NCI-H187 (cell line): Measurements from ENCODE around the gene KANK2.
"Not testable (repeated sequence)": the region's sequence is repeated elsewhere in the genome, so short reads cannot be mapped to it uniquely, and the experiment has no call there.

ENCODE experiments used
- DNase-seq, 2 experiments: peaks; one replicate each; lab custom pipeline; 2025; lab: John Stamatoyannopoulos, UW

Gene KANK2

DNA sequence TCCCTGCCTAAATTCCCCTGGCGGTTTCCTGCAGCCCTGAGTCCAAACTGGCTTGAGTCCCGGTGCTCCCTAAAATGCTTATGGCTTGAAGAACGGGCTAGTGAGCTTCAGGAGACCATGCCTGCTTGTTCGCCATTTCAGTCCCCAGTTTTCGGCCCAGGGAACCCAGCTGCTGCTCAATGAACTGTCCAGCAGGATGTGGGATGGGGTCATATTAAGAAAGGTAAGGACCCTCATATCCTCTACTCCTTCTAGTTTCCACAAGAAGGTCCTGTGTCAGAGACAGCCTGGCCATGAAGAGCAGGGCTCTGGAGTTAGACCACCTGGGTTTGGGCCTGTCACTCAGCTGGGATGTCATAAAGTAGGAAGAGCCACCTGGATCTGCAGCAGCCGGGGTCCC is 24.8 kb downstream of the KANK2 start:
- DNase-seq: no peak

- no peak for DNase-seq
Observed at GRCh38 chr19:11171144-11171543, 26.2 kb downstream of the KANK2 start.

DNA sequence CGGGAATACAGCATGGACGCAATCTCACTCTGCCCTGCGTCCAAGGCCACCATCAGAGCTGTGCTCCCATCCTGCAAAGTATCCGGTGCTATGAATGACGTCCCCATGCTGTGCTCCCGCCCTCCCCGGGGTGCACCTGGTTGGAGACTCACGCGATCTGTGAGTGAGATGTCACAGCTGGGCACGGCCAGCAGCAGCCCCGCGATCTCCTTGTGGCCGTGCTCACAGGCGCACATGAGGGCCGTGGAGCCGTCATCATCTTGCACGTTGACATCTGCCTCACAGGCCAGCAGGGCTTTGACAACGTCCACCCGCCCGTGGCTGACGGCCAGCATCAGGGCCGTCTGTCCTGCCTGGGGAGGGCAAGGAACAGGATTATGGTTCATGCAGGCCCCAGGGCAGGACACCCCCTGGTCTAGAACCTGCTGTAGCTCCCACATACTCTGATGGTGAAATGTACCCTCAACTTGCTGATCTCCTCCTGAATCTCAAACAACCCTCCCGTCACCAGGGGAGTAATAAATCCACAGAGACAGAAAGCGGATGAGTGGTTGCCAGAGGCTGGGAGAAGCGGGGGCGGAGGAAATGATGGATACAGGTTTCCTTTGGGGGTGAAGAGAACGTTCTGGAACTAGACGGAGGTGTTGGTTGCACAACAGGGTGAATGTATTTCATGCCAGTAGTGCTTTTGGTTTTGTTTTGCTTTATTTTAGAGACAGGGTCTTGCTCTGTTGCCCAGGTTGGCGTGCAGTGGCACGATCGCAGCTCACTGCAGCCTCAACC is 27.3 kb downstream of the KANK2 start:
- DNase-seq: no peak

DNA sequence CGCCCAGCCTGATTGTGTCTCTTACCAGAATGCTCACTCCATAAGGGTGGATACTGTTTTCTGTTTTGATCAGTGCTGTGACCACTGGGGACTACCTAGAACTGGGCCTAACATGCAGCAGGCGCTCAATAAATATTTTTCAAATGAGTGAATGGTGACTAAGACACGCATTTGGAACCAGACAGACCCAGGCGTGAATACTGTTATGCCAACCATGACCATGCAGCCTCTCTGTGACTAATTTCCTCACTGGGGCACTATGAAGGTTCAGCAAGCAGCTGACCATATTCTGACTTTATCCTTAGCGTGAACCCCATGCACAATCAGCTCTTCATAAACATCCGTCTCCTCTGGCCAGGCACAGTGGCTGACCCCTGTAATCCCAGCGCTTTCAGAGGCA is 28.8 kb downstream of the KANK2 start:
- no peak for DNase-seq

DNA sequence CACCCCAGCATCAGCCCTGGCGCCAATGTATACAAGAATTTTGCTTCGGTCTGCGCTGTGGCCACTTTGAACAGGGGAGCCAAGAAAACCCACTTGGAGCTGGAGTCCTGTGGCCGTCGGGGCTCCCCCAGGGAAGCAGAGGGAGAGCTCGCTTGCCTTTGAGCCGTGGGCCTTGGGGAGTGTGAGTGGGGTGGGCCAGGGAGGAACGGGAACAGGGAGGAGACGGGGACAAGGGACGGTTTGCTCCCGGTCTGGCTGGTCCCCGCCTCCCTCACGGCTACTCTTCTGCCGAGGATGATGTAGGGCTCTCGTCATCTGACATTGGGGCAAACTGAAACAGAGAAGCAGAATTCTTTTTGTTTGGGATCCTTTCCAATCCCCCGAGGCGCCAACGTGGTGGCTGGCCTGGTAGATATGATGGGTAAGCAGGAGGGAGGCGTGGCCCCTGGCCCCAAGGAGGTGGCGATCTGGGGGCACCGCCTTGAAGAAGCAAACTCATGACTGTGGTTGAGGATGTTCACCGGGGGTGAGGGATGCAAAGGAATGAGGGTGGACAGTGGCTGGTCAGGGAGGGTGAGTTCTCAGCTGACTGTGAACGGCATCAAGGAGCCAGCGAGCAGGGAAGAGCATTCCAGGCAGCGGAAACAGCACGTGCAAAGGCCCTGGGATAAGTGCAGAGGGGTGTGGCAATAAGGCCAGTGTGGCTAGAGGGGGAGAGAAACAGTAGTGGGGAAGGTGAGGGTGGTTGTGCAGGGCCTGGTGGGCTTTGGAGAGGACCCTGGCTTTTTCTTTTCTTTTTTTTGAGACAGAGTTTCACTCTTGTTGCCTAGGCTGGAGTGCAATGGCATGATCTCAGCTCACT is 30.8 kb downstream of the KANK2 start:
- no peak for DNase-seq

DNA sequence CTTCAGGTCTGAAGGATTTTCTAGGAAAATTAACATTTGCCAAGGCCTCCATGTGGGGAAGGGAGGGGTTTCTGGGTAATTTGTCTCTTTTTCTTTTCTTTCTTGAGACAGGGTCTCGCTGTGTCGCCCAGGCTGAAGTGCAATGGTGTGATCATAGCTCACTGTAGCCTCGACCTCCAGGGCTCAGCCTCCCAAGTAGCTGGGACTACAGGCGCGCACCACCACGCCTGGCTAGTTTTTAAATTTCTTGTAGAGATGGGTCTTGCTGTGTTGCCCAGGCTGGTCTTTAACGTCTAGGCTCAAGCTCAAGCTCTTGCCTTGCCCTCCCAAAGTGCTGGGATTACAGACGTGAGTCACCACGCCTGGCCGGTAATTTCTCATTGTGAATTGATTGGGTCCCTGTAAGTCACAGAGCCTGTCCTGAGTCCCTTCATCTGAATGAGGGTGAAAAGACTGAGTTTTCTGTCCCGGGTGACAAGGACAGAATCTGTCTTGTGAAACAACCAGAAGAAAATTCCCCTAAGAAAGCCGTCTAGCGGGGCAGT is 31.8 kb downstream of the KANK2 start:
- DNase-seq: no peak

DNA sequence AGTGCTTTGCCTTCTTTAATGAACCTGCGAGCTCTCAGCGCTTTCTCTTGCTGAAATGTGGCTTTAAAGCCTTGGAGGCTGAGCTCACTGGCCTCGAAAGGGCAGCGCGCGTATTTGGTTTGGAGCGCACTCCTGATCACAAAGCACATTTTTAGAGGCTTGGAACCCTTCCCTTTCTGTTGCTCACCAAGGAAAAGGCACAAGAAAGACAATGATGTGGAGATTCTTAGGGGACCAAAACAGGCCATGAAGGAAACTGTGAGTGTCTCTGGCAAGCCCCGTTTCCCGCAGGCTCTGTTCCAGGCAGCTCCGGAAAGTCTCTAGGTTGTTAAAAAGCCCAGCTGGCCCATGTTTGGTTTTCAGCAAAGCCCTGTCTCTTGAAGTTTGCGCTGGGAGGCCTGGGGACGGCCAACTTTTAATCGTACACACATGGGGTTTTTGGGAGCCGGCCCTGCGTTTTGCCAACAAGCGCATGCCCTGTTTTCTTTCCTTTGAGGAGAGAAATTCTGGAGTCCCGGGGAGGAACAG is 32.4 kb downstream of the KANK2 start:
- no peak for DNase-seq

GRCh38 chr19:11164296-11164695 is 33.0 kb downstream of the KANK2 start:
- no peak for DNase-seq

DNA sequence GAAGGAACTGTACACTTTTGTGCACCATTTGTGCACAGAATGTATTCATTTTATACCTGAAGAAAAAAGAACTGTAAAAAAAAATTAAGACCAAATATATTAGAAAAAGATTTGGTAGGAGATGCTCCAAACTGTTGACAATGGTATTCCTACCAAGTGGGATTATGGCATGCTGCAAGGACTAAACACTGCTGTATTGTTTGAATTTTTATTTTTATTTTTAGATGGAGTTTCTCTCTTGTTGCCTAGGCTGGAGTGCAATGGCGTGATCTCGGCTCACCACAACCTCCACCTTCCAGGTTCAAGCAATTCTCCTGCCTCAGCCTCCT is 36.9 kb downstream of the KANK2 start:
- DNase-seq: not testable (repeated sequence)

DNA sequence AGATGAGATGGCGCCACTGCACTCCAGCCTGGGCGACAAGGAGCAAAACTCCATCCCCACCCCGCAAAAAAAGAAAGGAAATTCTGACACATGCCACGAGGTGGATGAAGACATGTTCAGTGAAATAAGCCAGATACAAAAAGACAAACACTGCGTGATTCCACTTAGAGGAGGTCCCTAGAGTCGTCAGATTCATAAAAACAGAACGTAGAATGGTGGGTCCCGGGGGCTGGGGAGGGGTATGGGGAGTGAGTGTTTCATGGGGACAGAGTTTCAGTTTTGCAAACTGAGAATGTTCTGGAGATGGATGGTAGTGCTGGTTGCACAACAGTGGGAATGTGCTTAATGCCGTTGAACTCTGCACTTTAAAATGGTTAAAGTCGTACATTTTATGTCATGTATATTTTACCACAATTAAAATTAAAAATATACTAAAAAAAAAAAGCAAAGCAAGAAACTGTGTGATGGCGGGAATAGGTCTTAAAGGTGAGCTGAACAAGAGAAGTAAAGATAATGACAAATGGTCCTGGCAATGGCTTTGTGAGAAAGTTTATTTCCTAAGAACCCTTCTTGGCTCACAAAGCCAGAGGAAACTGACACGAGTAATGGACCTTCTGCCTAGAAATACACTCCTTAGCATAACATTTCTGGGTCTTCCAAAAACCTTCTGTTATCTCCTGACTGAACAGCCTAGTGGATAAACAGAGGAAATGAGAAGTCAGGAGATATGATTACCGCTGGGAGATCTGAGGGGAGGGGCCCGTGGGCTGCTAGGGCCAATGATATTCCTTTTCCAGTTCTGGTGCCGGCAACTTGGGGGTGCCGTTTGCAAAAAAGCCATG is 37.5 kb downstream of the KANK2 start:
- no peak for DNase-seq

DNA sequence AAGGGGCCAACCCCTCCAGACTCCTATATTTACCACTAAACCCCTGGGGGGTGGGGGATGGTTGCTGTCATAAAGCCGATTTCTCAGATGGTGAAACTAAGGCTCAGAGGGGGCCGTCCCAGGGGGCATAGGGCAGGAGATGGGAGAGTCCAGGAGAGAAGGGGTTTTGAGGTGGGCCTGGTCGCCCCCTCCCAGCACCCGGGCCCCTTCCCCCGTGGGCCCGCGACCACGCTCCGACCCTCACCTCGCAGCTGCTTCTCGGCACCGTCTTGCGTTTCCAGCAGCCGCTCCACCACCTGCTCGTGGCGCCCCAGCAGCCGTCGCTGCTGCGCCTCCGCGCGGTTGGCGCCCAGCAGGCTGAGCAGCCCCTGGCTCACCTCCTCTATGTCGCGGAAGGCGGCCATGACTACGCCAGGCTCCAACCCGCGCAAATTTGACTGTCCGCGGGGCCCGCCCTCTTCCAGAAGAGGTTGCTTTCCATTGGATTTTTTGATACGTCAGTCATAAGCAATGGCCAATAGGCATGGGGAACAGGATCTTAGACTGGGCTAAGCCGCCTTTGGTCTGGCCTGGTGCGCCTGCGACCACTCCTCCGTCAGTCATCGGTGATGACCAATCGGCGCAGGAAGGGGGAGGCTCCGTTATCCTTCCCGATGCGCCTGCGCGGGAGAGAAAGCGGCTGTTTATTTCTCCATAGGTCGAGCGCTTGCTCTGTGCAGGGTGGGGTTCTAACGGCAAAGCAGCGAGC is 41.8 kb downstream of the KANK2 start, which contains the start of gene SPC24:
SPC24 (minus strand) TSS at position 410 of the 748 bp plus-strand sequence; CDS start at position 404, 6 bp downstream.
- peak; percentile 71 to 87 for DNase-seq

DNA sequence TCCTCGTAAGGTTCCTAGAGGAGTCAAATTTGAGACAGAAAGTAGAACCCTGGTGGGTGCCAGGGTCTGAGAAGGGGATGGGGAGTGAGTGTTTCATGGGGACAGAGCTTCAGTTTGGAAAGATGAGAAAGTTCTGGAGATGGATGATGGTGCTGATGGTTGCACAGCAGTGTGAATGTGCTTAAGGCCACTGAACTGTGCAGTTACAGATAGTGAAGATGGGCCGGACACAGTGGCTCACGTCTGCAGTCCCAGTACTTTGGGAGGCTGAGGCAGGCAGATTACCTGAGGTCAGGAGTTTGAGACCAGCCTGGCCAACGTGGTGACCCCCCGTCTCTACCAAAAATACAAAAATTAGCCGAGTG is 42.7 kb downstream of the KANK2 start:
- DNase-seq: no peak

DNA sequence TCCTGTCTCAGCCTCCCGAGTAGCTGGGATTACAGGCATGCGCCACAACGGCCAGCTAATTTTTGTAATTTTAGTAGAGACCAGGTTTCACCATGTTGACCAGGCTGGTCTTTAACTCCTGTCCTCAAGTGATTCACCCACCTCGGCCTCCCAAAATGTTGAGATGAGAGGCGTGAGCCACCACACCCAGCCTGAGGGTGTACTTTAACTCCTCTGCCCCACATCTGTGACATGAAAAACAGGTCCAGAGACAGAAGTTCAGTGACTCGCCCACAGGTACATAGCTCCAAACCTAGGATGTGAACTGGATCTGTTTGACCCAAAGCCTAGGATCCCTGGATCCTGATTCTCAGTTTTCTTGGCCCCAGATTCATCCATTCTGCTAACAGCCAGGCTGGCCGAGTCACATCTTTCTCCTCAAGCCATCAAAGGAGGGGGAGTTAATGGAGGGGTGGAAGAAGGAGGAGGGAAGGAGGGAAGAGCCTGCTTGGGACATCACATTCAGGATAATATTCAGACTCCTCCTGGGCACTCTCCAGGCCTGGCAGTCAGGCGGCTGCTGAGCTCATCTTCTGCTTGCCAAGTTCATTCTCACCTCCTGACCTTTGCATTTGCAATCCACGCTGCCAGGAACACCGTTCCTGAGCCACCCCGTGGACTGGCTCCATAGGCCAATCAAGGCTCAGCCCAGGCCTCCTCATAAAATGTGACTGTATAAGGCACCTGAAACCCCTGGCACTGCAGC is 44.9 kb downstream of the KANK2 start:
- DNase-seq: no peak

- DNase-seq: no peak
Observed at GRCh38 chr19:11151181-11151580, 46.2 kb downstream of the KANK2 start.

- DNase-seq: no peak
Observed at GRCh38 chr19:11148001-11148400, 49.3 kb downstream of the KANK2 start.

GRCh38 chr19:11145536-11145924 is 51.8 kb downstream of the KANK2 start:
- no peak for DNase-seq

DNA sequence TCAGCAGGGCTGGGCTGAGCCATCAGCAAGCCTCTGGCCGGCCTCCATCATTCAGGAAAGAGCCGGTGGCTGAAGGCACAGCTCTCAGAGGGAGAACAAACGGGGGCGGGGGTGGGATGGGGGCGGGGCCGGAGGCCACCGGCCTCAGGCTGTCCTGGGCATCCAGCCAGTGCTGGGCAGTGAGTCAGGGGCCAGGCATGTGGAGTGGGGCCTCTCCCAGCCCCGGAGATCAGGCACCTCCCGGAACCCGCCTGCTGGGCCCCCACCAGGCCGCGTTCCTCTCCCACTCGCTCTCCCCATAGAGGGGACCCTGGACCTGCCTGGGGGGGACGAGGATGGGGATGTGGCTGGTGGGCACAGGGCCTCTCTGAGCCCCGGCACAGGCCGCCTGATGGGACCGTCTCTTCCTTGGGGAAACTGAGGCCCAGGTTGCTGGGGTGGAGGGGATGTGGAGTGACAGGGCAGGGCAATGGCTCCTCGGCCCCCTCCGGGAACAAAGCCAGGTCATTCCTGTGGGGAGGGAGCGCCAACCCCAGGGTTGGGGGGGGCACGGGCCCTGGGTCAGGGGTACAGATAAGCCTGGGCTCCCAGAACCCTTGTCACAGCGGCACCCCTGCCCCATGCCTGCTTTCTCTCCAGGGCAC is 54.7 kb downstream of the KANK2 start:
- DNase-seq: no peak

GRCh38 chr19:11141937-11142527 is 55.3 kb downstream of the KANK2 start:
- no peak for DNase-seq

DNA sequence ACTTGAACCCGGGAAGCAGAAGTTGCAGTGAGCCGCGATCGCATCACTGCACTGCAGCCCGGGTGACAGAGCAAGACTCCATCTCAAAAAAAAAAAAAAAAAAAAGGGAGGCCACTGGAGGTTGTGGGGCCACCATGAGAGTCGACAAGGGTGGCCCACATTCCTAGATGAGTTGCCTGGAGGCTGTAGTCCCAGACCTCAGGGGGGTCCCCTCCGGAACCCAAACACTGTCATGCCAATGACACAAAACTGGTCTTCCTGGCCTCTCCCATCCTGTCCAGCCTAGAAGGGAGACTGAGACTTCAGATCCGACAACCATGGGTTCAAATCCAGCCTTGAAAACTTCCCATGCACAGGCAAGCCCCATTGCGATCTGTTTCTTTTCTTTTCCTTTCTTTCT is 56.4 kb downstream of the KANK2 start:
- no peak for DNase-seq
